ENCODE results near the gene CCDC134. TPM values are rescaled to one million over a fixed set of nuclear protein-coding genes. Genes with fewer than 3 reads are reported as not detected.

The CCDC134 gene
- polyA plus RNA-seq, 1 donor (not counting 4 experiments of a cell fraction or from before 2014, with no cell fraction given): 4.1 TPM

- Histone ChIP-seq H3K9me3 (ENCODE audit: control insufficient read depth, low read depth, low read length) (no peaks in the 10 kb centered on the region), H3K4me1 (ENCODE audit: control insufficient read depth, extremely low read depth, insufficient read depth, low read length) (no peaks in the 10 kb centered on the region), H3K27ac (ENCODE audit: control insufficient read depth, insufficient read depth, low read length) (no peak overlapping the region), H3K27me3 (ENCODE audit: control insufficient read depth, extremely low read depth, insufficient read depth, low read length) (no peaks in the 10 kb centered on the region), H3K9ac (ENCODE audit: control insufficient read depth, extremely low read depth, insufficient read depth, low read length) (no peak overlapping the region), H3K9me1 (ENCODE audit: control insufficient read depth, extremely low read depth, insufficient read depth, low read length) (no peaks in the 10 kb centered on the region), H3K4me3 (ENCODE audit: control insufficient read depth in 2 of 3, extremely low read depth in 1 of 3, insufficient read depth in 2 of 3, low read depth in 1 of 3, low read length in 3 of 3) (no peak overlapping the region), H3K36me3 (ENCODE audit: control insufficient read depth in 2 of 2, extremely low read depth in 1 of 2, insufficient read depth in 2 of 2, low read length in 2 of 2) (peaks cover 0 to 2% of the 10 kb centered on the region in 2 experiments), H4K20me1 (ENCODE audit: control insufficient read depth, extremely low read depth, insufficient read depth, low read length) (no peaks in the 10 kb centered on the region), H3K4me2 (ENCODE audit: control insufficient read depth, extremely low read depth, insufficient read depth, low read depth, low read length) (no peak overlapping the region), H3K79me2 (ENCODE audit: control insufficient read depth, insufficient read depth, low read length) (no peaks in the 10 kb centered on the region), H2AFZ (ENCODE audit: control insufficient read depth, low read length) (no peak overlapping the region)
- dilution Hi-C loops (cut with MboI; ENCODE audit: extremely low pct_ligation_motif_present, low sequenced_read_pairs): no loop called here
- TF ChIP-seq CTCF (optimal IDR thresholded peaks at IDR 0.05 in 1 of 3, IDR thresholded peaks at IDR 0.05 in 1 of 3, conservative IDR thresholded peaks at IDR 0.05 in 1 of 3; ENCODE audit: extremely low read depth in 1 of 3, insufficient read depth in 2 of 3, low read length in 3 of 3): no peak
- TF ChIP-seq EZH2 (IDR thresholded peaks at IDR 0.05; ENCODE audit: low read length): no peak
- FAIRE-seq (no peak), DNase-seq (ENCODE audit: low read depth, low spot score) (no peak)
These were observed 25.5 kb downstream of the CCDC134 start for GRCh38 chr22:41826021-41826420.

GRCh38 chr22:41826430-41827383, 26.2 kb downstream of the CCDC134 start:
- Histone ChIP-seq H3K4me1 (ENCODE audit: control insufficient read depth, extremely low read depth, insufficient read depth, low read length) (peaks cover 5% of the 10 kb centered on the region), H3K27ac (ENCODE audit: control insufficient read depth, insufficient read depth, low read length) (no peak overlapping the region), H3K4me2 (ENCODE audit: control insufficient read depth, extremely low read depth, insufficient read depth, low read depth, low read length) (no peak overlapping the region), H4K20me1 (ENCODE audit: control insufficient read depth, extremely low read depth, insufficient read depth, low read length) (no peaks in the 10 kb centered on the region), H3K9me1 (ENCODE audit: control insufficient read depth, extremely low read depth, insufficient read depth, low read length) (no peaks in the 10 kb centered on the region), H3K4me3 (ENCODE audit: control insufficient read depth in 2 of 3, extremely low read depth in 1 of 3, insufficient read depth in 2 of 3, low read depth in 1 of 3, low read length in 3 of 3) (no peak overlapping the region), H3K9ac (ENCODE audit: control insufficient read depth, extremely low read depth, insufficient read depth, low read length) (no peak overlapping the region), H3K79me2 (ENCODE audit: control insufficient read depth, insufficient read depth, low read length) (no peaks in the 10 kb centered on the region), H3K36me3 (ENCODE audit: control insufficient read depth in 2 of 2, extremely low read depth in 1 of 2, insufficient read depth in 2 of 2, low read length in 2 of 2) (peaks cover 0 to 2% of the 10 kb centered on the region in 2 experiments), H3K9me3 (ENCODE audit: control insufficient read depth, low read depth, low read length) (no peaks in the 10 kb centered on the region), H3K27me3 (ENCODE audit: control insufficient read depth, extremely low read depth, insufficient read depth, low read length) (no peaks in the 10 kb centered on the region), H2AFZ (ENCODE audit: control insufficient read depth, low read length) (no peak overlapping the region)
- no peak for DNase-seq (ENCODE audit: low read depth, low spot score)
- FAIRE-seq: no peak
- no peak for TF ChIP-seq CTCF (optimal IDR thresholded peaks at IDR 0.05 in 1 of 3, IDR thresholded peaks at IDR 0.05 in 1 of 3, conservative IDR thresholded peaks at IDR 0.05 in 1 of 3; ENCODE audit: extremely low read depth in 1 of 3, insufficient read depth in 2 of 3, low read length in 3 of 3)
- dilution Hi-C loops (cut with MboI; ENCODE audit: extremely low pct_ligation_motif_present, low sequenced_read_pairs): no loop called here

Measured in keratinocyte (primary cell).